H1 (cell line): ENCODE results near the gene OLR1. TPM values are rescaled to one million over a fixed set of nuclear protein-coding genes. Genes with fewer than 3 reads are reported as not detected.

Experiments
- CTCF ChIA-PET: fragments of 300-600 bp; sonication (Branson Sonifier 250); formaldehyde crosslinking; loops from one replicate; lab custom pipeline; 2021; ENCODE audit not compliant: partially characterized antibody; lab: Charles Lee
- POLR2A ChIA-PET: fragments of 300-600 bp; sonication (Branson Sonifier 250); formaldehyde crosslinking; loops from one replicate; lab custom pipeline; 2021; ENCODE audit warnings: inconsistent platforms; ENCODE audit not compliant: partially characterized antibody; lab: Charles Lee
- DNase-seq, 2 experiments: peaks; one replicate each; pipeline versions ENCODE4 v3.0.0 to v3.0.0-alpha.2; 2010 to 2022; ENCODE audit warnings: low spot score in 2 of 2, low read depth in 1 of 2, mixed read lengths in 1 of 2
- FAIRE-seq: peaks from 2 replicates; lab custom pipeline; 2011; peaks lifted over from hg19 to GRCh38; lab: Jason Lieb, UNC
- H2AFZ ChIP-seq: 2 replicates; pipeline ENCODE4 v1.8.1; 2012; ENCODE audit warnings: low read length, inconsistent platforms
- H2AK5ac ChIP-seq: 2 replicates; pipeline ENCODE4 v1.6.1; 2013; ENCODE audit warnings: low read depth, low read length
- H2BK120ac ChIP-seq: replicated peaks from 2 replicates; pipeline ENCODE3; 2013; ENCODE audit warnings: low read depth, low read length, inconsistent platforms
- H2BK12ac ChIP-seq: 2 replicates; pipeline ENCODE4 v1.6.1; 2013; ENCODE audit warnings: low read depth, low read length
- H2BK15ac ChIP-seq: 2 replicates; pipeline ENCODE4 v1.6.1; 2013; ENCODE audit warnings: low read length
- H2BK20ac ChIP-seq: 2 replicates; pipeline ENCODE4 v1.6.1; 2013; ENCODE audit warnings: low read length
- H2BK5ac ChIP-seq: 2 replicates; pipeline ENCODE4 v1.6.1; 2013; ENCODE audit warnings: low read depth, low read length
- H3K14ac ChIP-seq: 2 replicates; pipeline ENCODE4 v1.6.1; 2013; ENCODE audit warnings: inconsistent platforms; ENCODE audit not compliant: insufficient read length
- H3K18ac ChIP-seq: 2 replicates; pipeline ENCODE4 v1.6.1; 2013; ENCODE audit warnings: low read length; ENCODE audit errors: extremely low read depth
- H3K23ac ChIP-seq: 2 replicates; pipeline ENCODE4 v1.6.1; 2013; ENCODE audit warnings: inconsistent platforms; ENCODE audit not compliant: insufficient read length
- H3K23me2 ChIP-seq: 2 replicates; pipeline ENCODE4 v1.6.1; 2013; ENCODE audit warnings: low read depth, low read length
- H3K27ac ChIP-seq: 2 replicates; pipeline ENCODE4 v1.6.1; 2011; ENCODE audit warnings: low read depth, low read length, inconsistent platforms
- H3K27me3 ChIP-seq, 4 experiments: replicated peaks in 1 of 4; 1 replicate in 1 of 4; 2 replicates in 3 of 4; pipeline versions ENCODE4 v1.6.1 to v1.8.1; 2011 to 2013; ENCODE audit warnings: low read length in 3 of 4, mild to moderate bottlenecking in 3 of 4, inconsistent platforms in 2 of 4, mixed read lengths in 2 of 4, moderate library complexity in 1 of 4; ENCODE audit not compliant: control insufficient read depth in 3 of 4, insufficient read depth in 3 of 4; ENCODE audit errors: extremely low read depth in 1 of 4
- H3K36me3 ChIP-seq, 4 experiments: 2 replicates each; pipeline versions ENCODE4 v1.6.1 to v1.8.1; 2011 to 2013; ENCODE audit warnings: mild to moderate bottlenecking in 4 of 4, low read length in 3 of 4, moderate library complexity in 2 of 4, control low read depth in 1 of 4, inconsistent platforms in 1 of 4; ENCODE audit not compliant: insufficient read depth in 4 of 4, control insufficient read depth in 2 of 4
- H3K4ac ChIP-seq: replicated peaks from 2 replicates; pipeline ENCODE3; 2013; ENCODE audit warnings: low read length, low read depth, mixed read lengths, inconsistent platforms; ENCODE audit not compliant: insufficient read length
- H3K4me1 ChIP-seq, 4 experiments: replicated peaks in 1 of 4; 1 replicate in 1 of 4; 2 replicates in 3 of 4; pipeline versions ENCODE4 v1.6.1 to v1.8.1; 2011 to 2013; ENCODE audit warnings: low read length in 3 of 4, inconsistent platforms in 2 of 4, mixed read lengths in 1 of 4; ENCODE audit not compliant: insufficient read depth in 4 of 4, control insufficient read depth in 3 of 4
- H3K4me2 ChIP-seq, 2 experiments: 2 replicates each; pipeline versions ENCODE4 v1.6.1 to v1.8.1; 2011 to 2013; ENCODE audit warnings: low read depth in 2 of 2, low read length in 2 of 2, control low read depth in 1 of 2, inconsistent platforms in 1 of 2, mild to moderate bottlenecking in 1 of 2; ENCODE audit not compliant: insufficient read depth in 1 of 2
- H3K4me3 ChIP-seq, 4 experiments: fragments of 200-600, 300-600 bp in 1 of 4; sonication (generic), shearing (Covaris generic), sonication (Bioruptor Twin) in 1 of 4; 2 replicates each; pipeline versions ENCODE4 v1.5.1 to v1.8.1; 2011 to 2016; ENCODE audit warnings: low read length in 4 of 4, low read depth in 3 of 4, control low read depth in 2 of 4, inconsistent platforms in 2 of 4, mild to moderate bottlenecking in 2 of 4, mixed read lengths in 1 of 4, moderate library complexity in 1 of 4; ENCODE audit not compliant: insufficient read depth in 2 of 4; ENCODE audit errors: extremely low read depth in 1 of 4
- H3K56ac ChIP-seq: replicated peaks from 2 replicates; pipeline ENCODE3; 2013; ENCODE audit warnings: low read depth, mild to moderate bottlenecking, mixed read lengths, low read length, inconsistent platforms; ENCODE audit not compliant: insufficient read length
- H3K79me1 ChIP-seq: 2 replicates; pipeline ENCODE4 v1.6.1; 2013; ENCODE audit warnings: low read depth, low read length, control low read depth
- H3K79me2 ChIP-seq, 2 experiments: 2 replicates each; pipeline versions ENCODE4 v1.6.1 to v1.8.1; 2012 to 2013; ENCODE audit warnings: low read length in 2 of 2, mild to moderate bottlenecking in 2 of 2, inconsistent platforms in 1 of 2; ENCODE audit not compliant: insufficient read depth in 2 of 2, control insufficient read depth in 1 of 2
- H3K9ac ChIP-seq, 4 experiments: replicated peaks in 1 of 4; 1 replicate in 1 of 4; 2 replicates in 3 of 4; pipeline versions ENCODE4 v1.6.1 to v1.8.1; 2011 to 2013; ENCODE audit warnings: low read depth in 3 of 4, low read length in 3 of 4, control low read depth in 2 of 4, mild to moderate bottlenecking in 2 of 4, moderate library complexity in 2 of 4, inconsistent platforms in 1 of 4; ENCODE audit errors: extremely low read depth in 1 of 4
- H3K9me3 ChIP-seq, 2 experiments: 2 replicates each; pipeline versions ENCODE4 v1.6.1 to v1.8.1; 2012 to 2013; ENCODE audit warnings: mild to moderate bottlenecking in 2 of 2, moderate library complexity in 2 of 2, control low read depth in 1 of 2, inconsistent platforms in 1 of 2, low read depth in 1 of 2, low read length in 1 of 2, mixed read lengths in 1 of 2; ENCODE audit not compliant: insufficient read depth in 2 of 2
- H4K20me1 ChIP-seq, 2 experiments: replicated peaks in 1 of 2; 2 replicates each; pipeline versions ENCODE3 to v1.8.1; 2011 to 2013; ENCODE audit warnings: inconsistent platforms in 2 of 2, low read length in 2 of 2, mild to moderate bottlenecking in 1 of 2; ENCODE audit not compliant: insufficient read depth in 2 of 2, control insufficient read depth in 1 of 2
- H4K5ac ChIP-seq: 2 replicates; pipeline ENCODE4 v1.6.1; 2013; ENCODE audit warnings: low read length, low read depth, mixed read lengths, inconsistent platforms; ENCODE audit not compliant: insufficient read length
- H4K8ac ChIP-seq: 2 replicates; pipeline ENCODE4 v1.8.0; 2013; ENCODE audit warnings: mild to moderate bottlenecking, moderate library complexity, low read length, inconsistent platforms; ENCODE audit not compliant: insufficient read depth; ENCODE audit errors: extremely low read depth
- H4K91ac ChIP-seq: replicated peaks from 2 replicates; pipeline ENCODE3; 2013; ENCODE audit warnings: low read length, mixed read lengths, inconsistent platforms; ENCODE audit not compliant: insufficient read length
- CBX8 ChIP-seq: fragments of 300-800, 300-1000 bp; sonication (generic); IDR thresholded peaks from 2 replicates; pipeline ENCODE4 v1.7.1; 2016; ENCODE audit warnings: low read depth, low read length, borderline replicate concordance
- CREB1 ChIP-seq: IDR thresholded peaks from 2 replicates; pipeline ENCODE4 v1.6.1; 2012; ENCODE audit warnings: inconsistent platforms
- EP300 ChIP-seq, 2 experiments: IDR thresholded peaks; 1 replicate in 1 of 2; 2 replicates in 1 of 2; pipeline ENCODE4 v1.6.1; 2011 to 2012; ENCODE audit warnings: low read depth in 2 of 2, low read length in 2 of 2, mild to moderate bottlenecking in 2 of 2, borderline replicate concordance in 1 of 2, inconsistent platforms in 1 of 2, moderate library complexity in 1 of 2
- FOSL1 ChIP-seq: IDR thresholded peaks from 2 replicates; pipeline ENCODE4 v1.6.1; 2011; ENCODE audit warnings: mild to moderate bottlenecking, low read depth, low read length, moderate library complexity; ENCODE audit not compliant: insufficient read depth
- NRF1 ChIP-seq: IDR thresholded peaks from 2 replicates; pipeline ENCODE4 v1.6.1; 2011; ENCODE audit warnings: mild to moderate bottlenecking, low read depth, low read length, improper control_type of control experiment
- SP4 ChIP-seq: IDR thresholded peaks from 2 replicates; pipeline ENCODE4 v1.6.1; 2012; ENCODE audit warnings: low read length, inconsistent platforms
- SUZ12 ChIP-seq: fragments of 200-600 bp; sonication (generic); IDR thresholded peaks from 2 replicates; pipeline ENCODE4 v1.6.1; 2012; ENCODE audit warnings: mild to moderate bottlenecking, inconsistent platforms, low read length, moderate library complexity, mixed read lengths
- TAF7 ChIP-seq: optimal IDR thresholded peaks from 2 replicates; pipeline ENCODE3; 2011; ENCODE audit warnings: low read depth, mild to moderate bottlenecking, inconsistent platforms, low read length, moderate library complexity, borderline replicate concordance
- TEAD4 ChIP-seq: IDR thresholded peaks from 2 replicates; pipeline ENCODE4 v1.6.1; 2012; ENCODE audit warnings: low read depth, low read length, inconsistent platforms, mixed read lengths
- ZNF274 ChIP-seq: IDR thresholded peaks from 2 replicates; pipeline ENCODE4 v1.7.0; 2012; ENCODE audit warnings: low read length, borderline replicate concordance; ENCODE audit errors: extremely low read depth
- WGBS, 2 experiments: shearing (Covaris generic) in 1 of 2; methylation state at CpG; one replicate each; pipeline versions ENCODE4 v1.1.6 to v1.1.7; 2013 to 2015; ENCODE audit warnings: low lambda C conversion rate in 2 of 2, mixed read lengths in 2 of 2, inconsistent platforms in 1 of 2, low coverage in 1 of 2, missing lambda C conversion rate in 1 of 2; ENCODE audit not compliant: insufficient replicate concordance in 2 of 2, insufficient coverage in 1 of 2, insufficient read length in 1 of 2; ENCODE audit errors: extremely low coverage in 1 of 2, missing lambda C conversion rate in 1 of 2; 5-methylcytosine and 5-hydroxymethylcytosine counted together
- polyA plus RNA-seq, 7 experiments: library from polyadenylated mRNA; depleted of rRNA in 3 of 7; stranded (reverse) in 5 of 7; unstranded in 2 of 7; fragments of >200 nt in 5 of 7; fragments of 200-250 nt in 2 of 7; gene quantifications; 1 replicate in 5 of 7; 2 replicates in 1 of 7; 4 replicates in 1 of 7; pipeline versions ENCODE4 v1.2.1 to v1.2.3, GENCODE V29; 2011 to 2013; ENCODE audit warnings: missing spikeins in 2 of 7, mixed read lengths in 2 of 7
- total RNA-seq: library from RNA; stranded (reverse); fragmentation: NEBNext Ultra II Directional; extraction: Animal tissue kit (Norgen Biotek cat#: 25700); gene quantifications from 2 replicates; pipeline ENCODE4 v1.2.1, GENCODE V29; 2021
- TF ChIP-seq, protein P1 (sequence below): IDR thresholded peaks from 2 replicates; pipeline ENCODE4 v1.6.1; 2012; ENCODE audit warnings: inconsistent platforms
- TF ChIP-seq, protein P2 (sequence below), 3 experiments: IDR thresholded peaks; 1 replicate in 2 of 3; 2 replicates in 1 of 3; pipeline versions ENCODE4 v1.5.1 to v1.6.1; 2011; ENCODE audit warnings: low read length in 3 of 3, mild to moderate bottlenecking in 3 of 3, inconsistent platforms in 2 of 3, low read depth in 1 of 3, moderate library complexity in 1 of 3; ENCODE audit not compliant: insufficient read depth in 1 of 3; ENCODE audit errors: control extremely low read depth in 1 of 3

OLR1 gene
- total and polyA plus RNA-seq, 2 of the 8 experiments (the other 6 are each of a cell fraction or from before 2014, with no cell fraction given), result not detected

GRCh38 chr12:10111451-10111850, 60.5 kb downstream of the OLR1 start:
- H4K20me1 ChIP-seq, result no peaks in the 10 kb centered on the region
- no peak overlapping the region for H3K23ac ChIP-seq
- no peaks in the 10 kb centered on the region for H3K79me2 ChIP-seq
- H3K9ac ChIP-seq, result no peak overlapping the region
- H2AK5ac ChIP-seq, result no peak overlapping the region
- H2BK120ac ChIP-seq, result no peak overlapping the region
- H4K91ac ChIP-seq, result no peak overlapping the region
- no peak for DNase-seq
- H3K4me3 ChIP-seq, result no peak overlapping the region
- H3K9me3 ChIP-seq, result peaks cover 0 to 4% of the 10 kb centered on the region in 2 experiments; a peak in 1 of 4 replicates
- H4K8ac ChIP-seq, result no peak overlapping the region
- no peaks in the 10 kb centered on the region; a peak in 1 of 8 replicates for H3K36me3 ChIP-seq
- no peaks in the 10 kb centered on the region for H3K27me3 ChIP-seq
- no peak overlapping the region for H2AFZ ChIP-seq
- no peak overlapping the region for H2BK20ac ChIP-seq
- H2BK5ac ChIP-seq, result no peak overlapping the region
- no peak overlapping the region for H2BK12ac ChIP-seq
- H3K14ac ChIP-seq, result no peak overlapping the region
- H3K18ac ChIP-seq, result no peak overlapping the region
- H3K4me1 ChIP-seq, result no peaks in the 10 kb centered on the region
- H3K56ac ChIP-seq, result no peak overlapping the region
- H3K27ac ChIP-seq, result no peak overlapping the region
- no peak overlapping the region for H3K4me2 ChIP-seq
- ChIA-PET CTCF (interaction anchor here (1.7 kb wide), 1 partner anchor 29 kb away, joined by 4 read pairs; no protein-coding TSS in a partner anchor), POLR2A (no interaction called here)
- no peak overlapping the region for H4K5ac ChIP-seq
- H3K79me1 ChIP-seq, result no peaks in the 10 kb centered on the region
- H3K4ac ChIP-seq, result no peak overlapping the region
- no peaks in the 10 kb centered on the region for H3K23me2 ChIP-seq
- no peak overlapping the region for H2BK15ac ChIP-seq
- 90% methylated on average over 38 of the region's 38 CpGs; no CpG with 5 or more reads in 1 of the 2 experiments for WGBS, 2 experiments
- no peak for FAIRE-seq
- no peak for TF ChIP-seq TAF7
- TF ChIP-seq SP4, result no peak
- no peak for TF ChIP-seq ZNF274
- TF ChIP-seq NRF1, result no peak
- TF ChIP-seq, protein P1, sequence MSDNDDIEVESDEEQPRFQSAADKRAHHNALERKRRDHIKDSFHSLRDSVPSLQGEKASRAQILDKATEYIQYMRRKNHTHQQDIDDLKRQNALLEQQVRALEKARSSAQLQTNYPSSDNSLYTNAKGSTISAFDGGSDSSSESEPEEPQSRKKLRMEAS, result no peak
- no peak for TF ChIP-seq TEAD4
- no peak for TF ChIP-seq SUZ12
- TF ChIP-seq, protein P2, sequence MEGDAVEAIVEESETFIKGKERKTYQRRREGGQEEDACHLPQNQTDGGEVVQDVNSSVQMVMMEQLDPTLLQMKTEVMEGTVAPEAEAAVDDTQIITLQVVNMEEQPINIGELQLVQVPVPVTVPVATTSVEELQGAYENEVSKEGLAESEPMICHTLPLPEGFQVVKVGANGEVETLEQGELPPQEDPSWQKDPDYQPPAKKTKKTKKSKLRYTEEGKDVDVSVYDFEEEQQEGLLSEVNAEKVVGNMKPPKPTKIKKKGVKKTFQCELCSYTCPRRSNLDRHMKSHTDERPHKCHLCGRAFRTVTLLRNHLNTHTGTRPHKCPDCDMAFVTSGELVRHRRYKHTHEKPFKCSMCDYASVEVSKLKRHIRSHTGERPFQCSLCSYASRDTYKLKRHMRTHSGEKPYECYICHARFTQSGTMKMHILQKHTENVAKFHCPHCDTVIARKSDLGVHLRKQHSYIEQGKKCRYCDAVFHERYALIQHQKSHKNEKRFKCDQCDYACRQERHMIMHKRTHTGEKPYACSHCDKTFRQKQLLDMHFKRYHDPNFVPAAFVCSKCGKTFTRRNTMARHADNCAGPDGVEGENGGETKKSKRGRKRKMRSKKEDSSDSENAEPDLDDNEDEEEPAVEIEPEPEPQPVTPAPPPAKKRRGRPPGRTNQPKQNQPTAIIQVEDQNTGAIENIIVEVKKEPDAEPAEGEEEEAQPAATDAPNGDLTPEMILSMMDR (IDR thresholded peaks at IDR 0.05; ENCODE audit: control extremely low read depth in 1 of 3, insufficient read depth in 1 of 3, low read depth in 1 of 3, low read length in 3 of 3), result no peak
- no peak for TF ChIP-seq CREB1
- no peak for TF ChIP-seq EP300 (IDR thresholded peaks at IDR 0.05; ENCODE audit: borderline replicate concordance in 1 of 2, low read depth in 2 of 2, low read length in 2 of 2)
- no peak for TF ChIP-seq FOSL1
- TF ChIP-seq CBX8, result no peak
